CD4-positive, alpha-beta T cell treated with Interleukin-1 beta for 1 hour (primary cell): ENCODE measurements around the gene NPPA.

Experiments used
- DNase-seq, 2 donors: peaks; one replicate each; pipeline ENCODE4 v3.0.0-alpha.2; 2020 to 2022

Gene NPPA

GRCh38 chr1:11873395-11874257 is 26.0 kb upstream of the NPPA start:
- no peak for DNase-seq

DNA sequence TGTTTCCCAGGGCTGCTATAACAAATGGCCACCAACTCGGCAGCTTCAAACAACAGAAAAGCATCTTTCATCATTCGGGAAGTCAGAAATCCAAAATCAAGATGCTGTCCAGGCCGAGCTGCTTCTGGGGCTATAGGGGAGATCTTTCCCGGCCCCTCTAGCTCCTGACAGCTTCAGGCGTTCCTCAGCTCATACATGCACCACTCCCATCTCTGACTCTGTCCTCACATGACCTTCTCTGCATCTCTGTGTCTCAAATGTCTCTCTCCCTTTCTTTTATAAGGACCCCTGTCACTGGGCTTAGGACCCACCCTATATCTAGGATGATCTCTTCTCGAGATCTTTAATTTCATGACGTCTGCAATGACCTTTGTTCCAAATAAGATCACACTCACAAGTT is 25.0 kb upstream of the NPPA start:
- no peak for DNase-seq

DNA sequence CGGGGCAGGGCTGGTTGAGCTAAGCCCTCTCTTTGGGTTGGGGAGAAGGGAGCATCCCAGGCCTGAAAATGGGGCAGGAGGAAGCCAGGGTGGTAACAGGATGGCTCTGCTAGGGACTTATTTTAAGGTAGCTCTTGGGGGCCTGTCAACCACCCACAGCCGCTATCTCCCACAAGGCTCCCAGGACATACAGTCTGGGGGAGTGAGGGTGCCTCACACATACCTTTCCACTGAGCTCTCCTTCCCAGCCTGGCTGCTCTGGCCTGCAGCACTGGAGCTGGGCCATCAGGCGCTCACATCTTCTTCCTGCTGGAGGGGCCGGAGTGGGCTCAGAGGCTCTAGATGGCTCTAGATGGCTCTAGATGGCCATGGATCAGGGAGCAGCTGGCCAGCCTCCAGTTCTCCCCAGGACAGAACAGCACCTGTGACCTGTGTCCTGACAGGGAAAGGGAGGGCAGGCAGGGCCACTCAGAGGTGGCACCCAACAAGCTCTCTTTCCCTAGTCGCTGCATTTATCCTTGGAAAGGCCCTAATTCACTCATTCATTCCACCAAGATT is 22.1 kb upstream of the NPPA start:
- no peak for DNase-seq

DNA sequence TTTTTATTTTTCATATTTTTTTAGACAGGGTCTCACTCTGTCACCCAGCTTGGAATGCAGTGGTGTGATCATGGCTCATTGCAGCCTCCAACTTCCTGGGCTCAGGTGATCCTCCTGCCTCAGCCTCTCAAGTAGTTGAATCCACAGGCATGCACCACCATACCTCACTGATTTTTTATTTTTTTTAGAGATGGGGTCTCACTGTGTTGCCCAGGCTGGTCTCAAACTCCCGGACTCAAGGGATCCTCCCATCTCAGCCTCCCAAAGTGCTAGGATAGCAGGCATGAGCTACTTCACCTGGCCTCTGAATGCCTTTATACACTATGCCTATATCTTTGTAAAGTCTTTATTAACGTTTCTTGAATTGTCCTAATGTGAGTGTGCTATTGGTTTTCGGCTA is 21.5 kb upstream of the NPPA start:
- DNase-seq: no peak

- DNase-seq: no peak
Observed at GRCh38 chr1:11868331-11868980, 20.9 kb upstream of the NPPA start.

DNA sequence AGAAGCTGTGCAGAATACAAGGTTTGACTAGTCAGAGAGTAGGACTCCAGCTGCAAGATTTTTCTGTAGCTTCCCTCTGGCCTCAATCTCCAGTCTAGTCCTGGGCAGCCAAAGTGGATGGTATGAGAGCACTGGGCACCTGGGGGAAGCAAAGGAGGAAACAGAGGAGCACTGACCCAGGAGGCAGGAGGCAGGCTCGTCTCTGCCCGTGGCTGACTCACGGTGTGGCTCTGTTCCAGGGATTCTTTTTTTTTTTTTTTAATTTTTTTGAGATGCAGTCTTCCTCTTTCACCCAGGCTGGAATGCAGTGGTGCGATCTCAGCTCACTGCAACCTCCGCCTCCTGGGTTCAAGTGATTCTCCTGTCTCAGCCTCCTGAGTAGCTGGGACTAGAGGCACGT is 15.3 kb upstream of the NPPA start:
- no peak for DNase-seq

GRCh38 chr1:11860587-11860986 is 13.0 kb upstream of the NPPA start:
- no peak for DNase-seq

DNA sequence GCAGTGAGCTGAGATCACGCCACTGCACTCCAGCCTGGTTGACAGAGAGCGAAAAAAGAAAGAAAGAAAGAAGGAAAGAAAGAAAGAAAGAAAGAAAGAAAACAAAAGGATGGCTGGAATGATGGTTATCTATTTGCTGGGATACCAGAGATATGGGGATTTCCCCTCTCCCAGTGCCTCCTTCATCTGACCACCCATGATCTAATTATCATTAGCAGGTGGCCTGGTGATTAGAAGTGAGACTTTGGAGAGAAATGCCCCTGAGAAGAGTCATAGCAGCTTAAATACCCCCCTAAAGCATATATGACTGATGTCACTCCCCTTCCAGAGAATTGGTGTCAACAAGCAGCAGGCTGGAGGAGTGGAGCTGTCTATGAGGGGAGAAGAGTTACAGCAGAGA is 12.5 kb upstream of the NPPA start:
- DNase-seq: no peak

DNA sequence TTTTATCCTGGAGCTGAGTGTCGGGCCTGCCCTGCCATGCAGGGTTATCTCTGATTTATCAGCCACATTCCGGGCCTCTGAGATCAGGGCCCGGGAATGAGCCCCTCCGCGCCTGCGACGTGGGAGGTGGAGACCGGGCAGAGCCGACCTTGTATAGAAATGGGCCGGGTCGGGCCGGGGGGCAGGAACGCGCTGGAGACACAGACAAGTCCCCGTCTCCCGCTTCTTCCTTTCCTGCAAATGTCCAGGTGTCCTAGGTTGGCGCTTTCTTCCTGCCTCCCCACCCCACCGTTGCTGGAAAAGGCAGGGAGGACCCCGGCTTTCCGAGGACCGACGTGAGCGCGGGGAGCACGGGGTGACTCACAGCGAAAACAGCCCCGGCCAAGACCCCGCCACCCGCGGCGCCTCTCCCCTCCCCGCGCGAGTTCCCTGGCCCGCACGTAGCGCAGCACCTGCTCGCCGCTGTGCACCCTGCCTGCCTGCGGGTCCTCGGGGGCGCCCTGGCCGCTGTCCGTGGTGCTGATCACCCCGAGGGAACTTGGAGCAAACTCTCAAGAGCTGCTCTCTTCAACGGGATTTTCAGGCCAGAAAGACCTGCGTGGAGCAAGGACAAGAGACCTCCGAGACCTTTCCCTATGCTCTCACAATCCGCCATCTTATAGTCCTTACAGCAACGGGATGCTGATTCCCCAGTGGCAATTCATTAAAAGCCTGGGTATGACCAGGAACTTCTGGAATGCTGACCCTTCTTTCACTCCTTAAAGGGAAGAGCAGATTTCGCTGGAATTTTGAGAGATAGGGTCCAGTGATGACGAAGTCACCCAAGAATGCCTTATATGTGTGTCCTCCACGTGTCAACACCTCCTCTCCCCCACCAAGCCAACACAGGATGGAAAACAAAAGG is 11.6 kb upstream of the NPPA start:
- peak; percentile 53 to 54 for DNase-seq

DNA sequence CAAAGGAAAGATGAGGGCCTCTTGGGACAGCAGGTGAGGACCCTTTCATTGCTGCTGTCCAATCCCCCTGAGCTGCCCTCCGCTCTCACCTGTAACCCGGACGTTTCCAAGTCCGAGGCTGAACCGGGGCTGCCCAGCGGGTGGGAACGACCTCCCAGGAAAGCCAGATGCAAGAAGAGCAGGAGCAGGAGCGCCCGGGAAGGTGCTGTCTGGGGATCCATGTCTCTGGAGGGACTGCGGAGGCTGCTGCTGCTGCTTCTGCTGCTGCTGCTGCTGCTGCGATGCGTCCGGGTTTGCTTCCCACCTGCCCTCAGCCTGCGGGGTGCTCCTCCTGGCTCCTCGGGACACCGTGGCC is 11.0 kb upstream of the NPPA start, which contains the start of gene NPPB:
TSS of gene NPPB (minus strand) at position 333 of the 355 bp plus-strand sequence. CDS start at position 221, 112 bp downstream.
- DNase-seq: no peak

- no peak for DNase-seq
Observed at GRCh38 chr1:11858158-11858557, 10.6 kb upstream of the NPPA start.

GRCh38 chr1:11857164-11857851 is 9.7 kb upstream of the NPPA start:
- DNase-seq: no peak

GRCh38 chr1:11856698-11857097 is 9.1 kb upstream of the NPPA start:
- DNase-seq: no peak

DNA sequence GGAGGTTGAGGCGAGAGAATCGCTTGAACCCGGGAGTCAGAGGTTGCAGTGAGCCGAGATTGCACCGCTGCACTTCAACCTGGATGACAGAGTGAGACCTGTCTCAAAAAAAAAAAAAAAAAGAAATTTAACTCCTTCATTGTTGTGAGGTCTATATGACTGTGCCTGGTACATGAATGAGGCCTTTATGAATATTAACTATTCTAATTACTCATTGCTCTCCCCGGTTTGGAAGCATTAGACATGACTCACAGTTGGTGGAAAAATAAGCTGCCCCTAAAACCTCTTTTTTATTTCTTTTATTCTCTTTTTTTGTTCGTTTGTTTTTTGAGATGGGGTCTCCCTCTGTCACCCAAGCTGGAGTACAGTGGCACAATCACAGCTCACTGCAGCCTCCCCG is 7.8 kb upstream of the NPPA start:
- no peak for DNase-seq

- DNase-seq: no peak
Observed at GRCh38 chr1:11854519-11854918, 6.9 kb upstream of the NPPA start.

DNA sequence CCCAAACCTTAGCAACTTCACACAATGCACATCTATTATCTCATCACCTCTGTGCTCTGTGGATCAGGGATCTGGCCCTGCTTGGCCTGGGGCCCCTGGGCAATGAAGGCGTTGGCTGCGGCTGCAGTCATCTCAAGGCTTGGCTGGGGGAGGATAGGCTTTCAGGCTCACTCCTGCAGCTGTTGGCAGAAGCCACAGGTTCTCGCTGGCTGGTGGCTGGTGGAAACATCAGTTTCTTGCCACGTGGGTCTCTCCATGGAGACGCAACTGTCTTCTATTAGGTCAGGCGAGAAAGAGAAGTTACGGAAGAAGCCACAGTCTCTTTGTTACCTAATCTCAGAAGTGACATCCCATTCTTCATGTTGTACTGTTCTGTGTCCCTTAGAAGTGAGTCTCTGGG is 3.6 kb upstream of the NPPA start:
- DNase-seq: no peak

- DNase-seq: no peak
Observed at GRCh38 chr1:11850156-11850555, 2.6 kb upstream of the NPPA start.

DNA sequence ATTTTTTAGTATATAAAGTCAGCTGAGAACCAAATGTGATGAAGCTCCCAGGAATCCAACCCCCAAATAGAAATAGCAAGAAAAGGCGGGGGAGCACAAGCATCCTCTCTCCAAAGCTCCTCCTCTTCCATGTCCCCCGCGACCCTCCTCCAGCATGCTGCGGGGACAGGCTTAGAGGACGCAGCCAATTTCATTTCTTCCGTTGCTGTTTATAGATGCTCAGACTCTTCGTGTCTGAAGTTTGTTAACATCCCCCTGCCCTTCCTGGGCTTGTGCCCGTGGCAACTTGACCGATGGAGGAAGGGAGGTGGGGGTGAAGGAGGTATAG is 754 bp upstream of the NPPA start:
- no peak for DNase-seq

GRCh38 chr1:11845641-11846335 is 1.8 kb downstream of the NPPA start:
- no peak for DNase-seq

- DNase-seq: peak in 1 of 2 donors; percentile 15
Observed at GRCh38 chr1:11842154-11843041, 5.2 kb downstream of the NPPA start.
